Neural cell (in vitro differentiated cells): ENCODE measurements around the gene HECA.

ENCODE experiments used
- POLR2AphosphoS5 ChIP-seq: IDR thresholded peaks from 2 replicates; pipeline ENCODE4 v1.6.1; 2012
- TF ChIP-seq, protein P1 (sequence below): fragments of 450-650 bp; IDR thresholded peaks from 2 replicates; pipeline ENCODE4 v1.5.1; 2014; ENCODE audit warnings: antibody characterized with exemption, mild to moderate bottlenecking, moderate library complexity; ENCODE audit not compliant: poor library complexity, severe bottlenecking

DNA sequence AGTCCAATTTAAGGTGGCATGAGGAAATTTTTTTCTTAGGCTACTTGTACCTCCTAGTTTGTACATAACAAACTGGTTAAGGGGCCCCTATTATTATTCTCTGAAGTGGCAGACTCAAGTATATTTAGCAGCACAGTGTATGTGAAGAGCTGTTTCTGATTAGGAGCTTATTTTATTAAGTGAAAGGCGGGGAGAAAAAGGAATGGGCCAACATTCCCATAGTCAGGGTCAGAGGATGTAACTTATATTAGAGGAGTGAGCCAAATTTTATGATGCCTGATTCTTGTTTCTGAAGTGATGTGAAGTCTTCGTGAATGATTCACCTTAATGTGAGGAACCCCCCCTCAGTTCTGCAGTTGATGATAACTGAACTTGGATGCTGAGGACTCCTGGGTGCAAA is 2.8 kb downstream of the HECA start:
- TF ChIP-seq, protein P1, sequence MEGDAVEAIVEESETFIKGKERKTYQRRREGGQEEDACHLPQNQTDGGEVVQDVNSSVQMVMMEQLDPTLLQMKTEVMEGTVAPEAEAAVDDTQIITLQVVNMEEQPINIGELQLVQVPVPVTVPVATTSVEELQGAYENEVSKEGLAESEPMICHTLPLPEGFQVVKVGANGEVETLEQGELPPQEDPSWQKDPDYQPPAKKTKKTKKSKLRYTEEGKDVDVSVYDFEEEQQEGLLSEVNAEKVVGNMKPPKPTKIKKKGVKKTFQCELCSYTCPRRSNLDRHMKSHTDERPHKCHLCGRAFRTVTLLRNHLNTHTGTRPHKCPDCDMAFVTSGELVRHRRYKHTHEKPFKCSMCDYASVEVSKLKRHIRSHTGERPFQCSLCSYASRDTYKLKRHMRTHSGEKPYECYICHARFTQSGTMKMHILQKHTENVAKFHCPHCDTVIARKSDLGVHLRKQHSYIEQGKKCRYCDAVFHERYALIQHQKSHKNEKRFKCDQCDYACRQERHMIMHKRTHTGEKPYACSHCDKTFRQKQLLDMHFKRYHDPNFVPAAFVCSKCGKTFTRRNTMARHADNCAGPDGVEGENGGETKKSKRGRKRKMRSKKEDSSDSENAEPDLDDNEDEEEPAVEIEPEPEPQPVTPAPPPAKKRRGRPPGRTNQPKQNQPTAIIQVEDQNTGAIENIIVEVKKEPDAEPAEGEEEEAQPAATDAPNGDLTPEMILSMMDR = no peak
- TF ChIP-seq POLR2AphosphoS5 = no peak
